Activated naive CD8-positive, alpha-beta T cell treated with anti-CD3 and anti-CD28 coated beads, Interleukin-2, amount 50 U/mL, for 24 hours (primary cell): ENCODE measurements around the gene ATP6V0B.

Experiments used
- ATAC-seq: fragments of 150-1000 bp; cut with Tn5 transposase; one replicate; pipeline ENCODE4 v1.10.0; 2021
- DNase-seq: peaks from one replicate; pipeline ENCODE4 v3.0.0; 2021
- H3K27ac Mint-ChIP-seq: one replicate; pipeline ENCODE4 v1.8.0; 2021; ENCODE audit warnings: mild to moderate bottlenecking, mixed read lengths
- H3K27me3 Mint-ChIP-seq: one replicate; pipeline ENCODE4 v1.8.0; 2021; ENCODE audit warnings: mixed read lengths
- H3K36me3 Mint-ChIP-seq: one replicate; pipeline ENCODE4 v1.8.0; 2021; ENCODE audit warnings: low read depth, mixed read lengths
- H3K4me1 Mint-ChIP-seq: one replicate; pipeline ENCODE4 v1.8.0; 2021; ENCODE audit warnings: mixed read lengths
- H3K4me3 Mint-ChIP-seq: one replicate; pipeline ENCODE4 v1.8.0; 2021; ENCODE audit warnings: mild to moderate bottlenecking, moderate library complexity, mixed read lengths
- H3K9me3 Mint-ChIP-seq: one replicate; pipeline ENCODE4 v1.8.0; 2021; ENCODE audit warnings: mixed read lengths

ATP6V0B gene

GRCh38 chr1:44025816-44026215, 51.1 kb downstream of the ATP6V0B start:
- H3K27ac Mint-ChIP-seq = no peak overlapping the region
- H3K4me3 Mint-ChIP-seq = no peak overlapping the region
- H3K4me1 Mint-ChIP-seq = peaks cover 14% of the 10 kb centered on the region
- DNase-seq (no peak), ATAC-seq (no peak)
- H3K27me3 Mint-ChIP-seq = no peaks in the 10 kb centered on the region
- H3K36me3 Mint-ChIP-seq = peaks cover 9% of the 10 kb centered on the region
- H3K9me3 Mint-ChIP-seq = no peaks in the 10 kb centered on the region

- Mint-ChIP-seq H3K27ac (no peak overlapping the region), H3K27me3 (no peaks in the 10 kb centered on the region), H3K4me3 (no peak overlapping the region), H3K9me3 (no peaks in the 10 kb centered on the region), H3K4me1 (peaks cover 16% of the 10 kb centered on the region), H3K36me3 (peaks cover 6% of the 10 kb centered on the region)
- no peak for ATAC-seq
- DNase-seq = no peak
These were observed 52.6 kb downstream of the ATP6V0B start for GRCh38 chr1:44027320-44027719.
